ENCODE data around the gene RFWD3.
"Not testable (repeated sequence)": the region's sequence is repeated elsewhere in the genome, so short reads cannot be mapped to it uniquely, and the experiment has no call there.

DNA sequence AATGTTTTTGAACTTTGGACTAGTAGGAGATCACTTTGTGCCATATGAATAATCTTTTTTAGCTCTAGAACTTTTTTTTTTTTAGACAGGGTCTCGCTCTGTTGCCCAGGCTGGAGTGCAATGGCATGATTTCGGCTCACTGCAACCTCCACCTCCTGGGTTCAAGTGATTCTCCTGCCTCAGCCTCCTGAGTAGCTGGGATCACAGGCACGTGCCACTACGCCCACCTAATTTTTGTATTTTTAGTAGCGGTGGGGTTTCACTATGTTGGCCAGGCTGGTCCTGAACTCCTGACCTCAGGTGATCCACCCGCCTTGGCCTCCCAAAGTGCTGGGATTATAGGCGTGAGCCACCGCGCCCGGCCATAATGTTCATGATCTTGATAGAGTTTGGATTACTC is 2.2 kb upstream of the RFWD3 start:
- TF ChIP-seq EZH2 (IDR thresholded peaks at IDR 0.05; ENCODE audit: borderline replicate concordance, low read depth, low read length, severe bottlenecking), result not testable (repeated sequence)
- TF ChIP-seq, protein P1, sequence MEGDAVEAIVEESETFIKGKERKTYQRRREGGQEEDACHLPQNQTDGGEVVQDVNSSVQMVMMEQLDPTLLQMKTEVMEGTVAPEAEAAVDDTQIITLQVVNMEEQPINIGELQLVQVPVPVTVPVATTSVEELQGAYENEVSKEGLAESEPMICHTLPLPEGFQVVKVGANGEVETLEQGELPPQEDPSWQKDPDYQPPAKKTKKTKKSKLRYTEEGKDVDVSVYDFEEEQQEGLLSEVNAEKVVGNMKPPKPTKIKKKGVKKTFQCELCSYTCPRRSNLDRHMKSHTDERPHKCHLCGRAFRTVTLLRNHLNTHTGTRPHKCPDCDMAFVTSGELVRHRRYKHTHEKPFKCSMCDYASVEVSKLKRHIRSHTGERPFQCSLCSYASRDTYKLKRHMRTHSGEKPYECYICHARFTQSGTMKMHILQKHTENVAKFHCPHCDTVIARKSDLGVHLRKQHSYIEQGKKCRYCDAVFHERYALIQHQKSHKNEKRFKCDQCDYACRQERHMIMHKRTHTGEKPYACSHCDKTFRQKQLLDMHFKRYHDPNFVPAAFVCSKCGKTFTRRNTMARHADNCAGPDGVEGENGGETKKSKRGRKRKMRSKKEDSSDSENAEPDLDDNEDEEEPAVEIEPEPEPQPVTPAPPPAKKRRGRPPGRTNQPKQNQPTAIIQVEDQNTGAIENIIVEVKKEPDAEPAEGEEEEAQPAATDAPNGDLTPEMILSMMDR (IDR thresholded peaks at IDR 0.05; ENCODE audit: borderline replicate concordance, extremely low read depth, low read length, poor library complexity, severe bottlenecking), result not testable (repeated sequence)
